ENCODE data around the gene CCDC190. TPM values are rescaled to one million over a fixed set of nuclear protein-coding genes. Genes with fewer than 3 reads are reported as not detected.
"Not testable (repeated sequence)": the region's sequence is repeated elsewhere in the genome, so short reads cannot be mapped to it uniquely, and the experiment has no call there.

CCDC190 gene
- total RNA-seq, 1 donor from 2014 or later: 4.0 TPM

DNA sequence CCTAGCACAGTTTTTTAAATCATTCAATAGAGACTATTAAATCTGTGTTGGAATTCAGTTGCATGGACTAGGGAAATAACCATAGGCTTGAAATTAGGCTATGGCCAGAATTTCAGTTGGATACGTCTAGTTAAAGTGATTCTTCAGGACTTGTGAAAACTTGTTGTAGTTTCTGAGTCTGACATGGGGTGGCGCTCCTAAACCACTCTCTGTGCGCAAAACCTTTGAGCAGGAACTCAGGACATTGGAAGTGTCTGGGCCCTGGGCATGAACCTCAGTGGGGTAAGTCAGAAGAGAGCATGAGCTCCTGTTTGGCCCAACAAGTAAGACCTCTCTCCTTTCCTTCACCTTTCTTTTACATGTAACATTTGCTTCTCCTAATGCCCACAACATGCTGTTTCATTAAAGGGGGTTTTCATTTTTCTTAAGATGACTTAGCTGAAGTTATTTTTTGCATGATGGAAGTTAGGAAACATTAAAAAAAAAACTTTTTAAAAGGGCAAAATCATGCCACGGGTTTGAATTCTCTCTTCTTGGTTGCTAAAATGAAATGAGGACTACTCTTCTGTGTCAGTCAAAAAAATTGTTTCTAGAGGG, 17.1 kb upstream of the CCDC190 start:
- no peak for DNase-seq (ENCODE audit: low read depth, low spot score)

DNA sequence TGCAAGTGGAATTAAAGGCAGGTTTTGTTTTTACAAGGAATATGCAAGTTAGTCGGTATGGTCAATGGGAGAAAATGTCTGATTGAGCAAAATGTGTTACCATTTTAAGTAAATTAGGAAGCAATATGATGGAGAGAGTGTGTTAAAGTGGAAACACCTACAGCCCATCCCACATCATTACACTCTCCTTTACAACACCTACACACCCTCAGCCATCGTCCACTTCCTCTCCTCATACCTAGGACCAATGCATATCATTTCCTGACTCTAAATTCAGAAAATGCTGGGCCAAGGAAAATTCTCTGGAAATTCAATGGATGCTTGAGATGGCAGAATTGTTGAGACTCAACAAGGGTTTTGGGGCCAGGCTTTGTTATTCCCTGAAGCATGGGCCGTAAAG, 16.4 kb upstream of the CCDC190 start:
- DNase-seq (ENCODE audit: low read depth, low spot score): no peak

DNA sequence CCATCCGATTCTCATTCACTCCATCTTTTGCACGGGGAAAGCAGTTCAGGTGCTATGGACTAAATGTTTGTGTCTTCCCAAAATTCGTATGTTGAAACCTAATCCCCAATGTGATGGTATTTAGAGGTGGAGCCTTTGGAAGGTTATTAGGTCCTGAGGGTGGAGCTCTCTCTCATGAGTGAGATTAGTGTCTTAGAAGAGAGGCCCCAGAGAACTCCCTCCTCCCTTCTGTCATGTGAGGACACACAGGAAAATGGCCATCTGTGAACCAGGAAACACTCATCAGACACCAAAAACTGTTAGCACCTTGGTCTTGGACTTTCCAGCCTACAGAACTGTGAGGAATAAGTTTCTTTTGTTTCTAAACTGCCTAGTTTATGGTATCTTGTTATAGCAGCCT, 15.8 kb upstream of the CCDC190 start:
- no peak for DNase-seq (ENCODE audit: low read depth, low spot score)

DNA sequence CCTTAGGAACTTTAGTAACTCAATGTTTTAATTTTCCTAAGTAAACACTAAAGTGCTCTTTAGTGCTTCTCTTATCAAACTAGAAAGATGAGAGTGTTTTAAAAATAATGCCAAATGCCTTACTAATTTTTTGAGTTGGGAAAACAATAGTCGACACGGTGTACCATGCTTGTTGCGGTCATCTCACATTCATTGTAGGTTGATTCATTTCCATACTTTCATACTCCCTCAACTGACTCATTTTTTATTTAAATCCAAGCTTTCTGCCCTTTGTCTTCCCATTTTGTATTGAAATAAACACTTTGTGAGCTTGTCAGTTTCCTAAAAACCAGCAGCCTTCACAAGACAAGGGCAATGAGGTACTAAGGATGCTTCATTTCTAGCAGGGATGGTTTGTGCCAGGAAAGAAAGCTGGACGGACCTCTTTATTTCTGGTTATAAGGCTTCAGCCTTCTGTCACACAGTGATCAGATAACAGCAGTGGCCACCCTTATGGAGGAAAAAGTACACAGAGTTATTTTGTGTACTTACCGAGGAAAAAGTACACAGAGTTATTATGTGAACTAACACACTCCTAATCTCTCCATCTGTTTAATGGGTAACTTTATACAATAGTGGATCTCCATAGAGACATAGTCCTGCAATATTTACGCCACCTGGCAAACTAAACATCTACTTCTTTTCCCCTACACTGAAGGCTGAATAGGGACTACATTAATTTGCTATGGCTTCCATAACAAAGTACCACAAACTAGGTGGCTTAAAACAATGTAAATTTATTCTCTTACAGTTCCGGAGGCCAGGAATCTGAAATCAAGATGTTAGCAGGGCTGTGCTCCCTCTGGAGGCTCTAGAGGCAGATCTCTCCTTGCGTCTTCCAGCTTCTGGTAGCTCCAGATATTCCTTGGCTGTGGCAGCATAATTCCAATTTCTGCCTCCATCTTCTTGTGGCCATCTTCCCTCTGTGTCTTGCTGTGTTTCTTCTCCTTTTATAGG, 13.0 kb upstream of the CCDC190 start:
- DNase-seq (ENCODE audit: low read depth, low spot score): no peak

DNA sequence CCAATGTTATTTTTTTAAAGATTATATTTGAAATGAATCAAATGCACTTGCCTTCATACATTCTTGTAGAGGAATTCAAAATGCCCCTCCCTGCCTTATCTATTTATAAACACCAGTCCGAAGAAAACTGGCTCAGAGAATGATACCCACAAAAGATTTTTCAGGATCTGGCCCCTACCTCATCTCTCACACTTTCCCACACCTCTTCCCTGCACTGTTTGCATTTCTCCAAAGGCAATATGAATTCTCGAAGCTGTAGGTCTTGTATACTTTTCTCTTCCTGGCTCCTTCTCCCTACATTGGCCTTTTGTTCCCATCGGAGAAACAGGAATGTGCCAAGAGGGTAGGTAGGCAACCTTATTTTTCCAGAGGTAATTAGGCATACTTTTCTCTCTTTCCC, 12.0 kb upstream of the CCDC190 start:
- no peak for DNase-seq (ENCODE audit: low read depth, low spot score)

DNA sequence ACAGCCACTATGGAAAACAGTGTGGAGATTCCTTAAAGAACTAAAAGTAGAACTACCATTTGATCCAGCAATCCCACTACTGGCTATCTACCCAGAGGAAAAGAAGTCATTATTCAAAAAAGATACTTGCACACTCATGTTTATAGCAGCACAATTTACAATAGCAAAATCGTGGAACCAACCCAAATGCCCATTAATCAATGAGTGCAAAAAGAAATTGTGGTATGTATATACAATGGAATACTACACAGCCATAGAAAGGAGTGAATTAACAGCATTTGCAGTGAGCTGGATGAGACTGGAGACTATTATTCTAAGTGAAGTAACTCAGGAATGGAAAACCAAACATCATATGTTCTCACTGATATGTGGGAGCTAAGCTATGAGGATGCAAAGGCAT, 10.4 kb upstream of the CCDC190 start:
- DNase-seq (ENCODE audit: low read depth, low spot score): not testable (repeated sequence)

DNA sequence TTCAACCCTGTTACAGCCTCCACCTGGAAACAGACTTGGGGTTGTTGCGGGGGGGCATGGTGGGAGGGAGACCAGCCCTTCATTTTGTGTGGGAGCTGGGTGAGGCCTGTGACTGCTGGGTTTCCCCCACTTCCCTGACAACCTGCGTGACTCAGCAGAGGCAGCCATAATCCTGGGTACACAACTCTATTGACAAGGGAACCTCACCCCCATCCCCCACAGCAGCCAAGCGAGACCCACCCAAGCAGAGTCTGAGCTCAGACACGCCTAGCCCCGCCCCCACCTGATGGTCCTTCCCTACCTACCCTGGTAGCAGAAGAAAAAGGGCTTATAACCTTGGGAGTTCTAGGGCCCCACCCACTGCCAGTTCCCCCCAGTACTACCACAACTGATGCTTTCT, 8.0 kb upstream of the CCDC190 start:
- DNase-seq (ENCODE audit: low read depth, low spot score): no peak

DNA sequence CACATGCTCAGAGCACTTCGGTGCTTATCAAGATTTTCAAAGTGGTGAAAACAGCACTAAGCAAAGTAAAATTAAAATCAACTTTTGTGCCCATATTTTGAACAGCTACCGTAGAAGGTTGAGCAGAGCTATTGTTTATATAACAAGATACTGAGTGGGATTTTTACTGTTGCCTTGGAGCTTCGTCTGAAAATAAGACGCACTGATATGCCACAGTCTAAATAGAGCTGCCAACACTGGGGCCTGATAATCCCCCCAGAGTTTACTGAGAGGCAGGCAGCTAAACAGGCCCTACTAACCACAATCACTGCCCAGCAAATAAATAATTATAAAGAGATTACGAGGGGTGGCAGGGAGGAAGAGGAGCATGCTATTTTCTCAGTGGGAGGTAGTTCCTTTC, 650 bp upstream of the CCDC190 start:
- no peak for DNase-seq (ENCODE audit: low read depth, low spot score)

DNA sequence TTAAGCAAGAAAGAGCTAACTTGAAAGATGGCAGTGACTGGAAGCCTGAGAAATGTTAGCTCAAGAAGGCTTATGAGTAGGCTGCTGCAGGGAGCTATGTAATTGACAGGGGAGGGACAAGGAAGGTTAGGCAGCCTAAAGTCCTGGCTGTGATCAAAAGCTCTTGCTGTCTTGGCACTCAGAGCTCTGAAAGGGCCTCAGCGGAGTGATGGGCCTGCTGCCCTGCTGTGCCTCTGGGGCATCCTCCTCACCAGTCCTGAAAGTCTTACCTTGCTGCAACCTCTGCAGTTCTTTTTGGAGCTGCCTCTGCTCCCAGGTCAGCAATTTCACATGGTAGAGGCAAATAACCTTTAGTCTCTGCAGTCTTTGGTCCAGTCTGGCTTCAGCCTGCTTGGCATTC, 1.8 kb downstream of the CCDC190 start:
- DNase-seq (ENCODE audit: low read depth, low spot score): no peak

DNA sequence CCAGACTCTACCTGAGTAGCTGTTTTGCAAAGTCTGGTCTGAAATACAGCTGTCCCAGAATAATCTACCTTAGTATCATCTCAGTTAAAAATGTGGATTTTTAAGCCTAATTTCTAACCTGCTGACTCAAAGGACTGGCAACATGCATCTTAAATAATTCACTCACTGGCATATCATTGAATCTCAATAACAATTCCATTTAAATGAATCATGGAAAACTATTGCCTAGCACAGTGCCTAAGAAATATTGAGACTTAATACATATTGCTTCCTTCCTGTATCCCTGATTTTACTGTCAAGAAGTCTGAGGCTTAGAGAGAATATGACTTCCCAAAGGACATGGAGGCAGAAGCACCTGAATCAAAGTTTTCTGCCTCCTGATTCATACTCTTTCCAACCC, 3.1 kb downstream of the CCDC190 start:
- no peak for DNase-seq (ENCODE audit: low read depth, low spot score)

DNA sequence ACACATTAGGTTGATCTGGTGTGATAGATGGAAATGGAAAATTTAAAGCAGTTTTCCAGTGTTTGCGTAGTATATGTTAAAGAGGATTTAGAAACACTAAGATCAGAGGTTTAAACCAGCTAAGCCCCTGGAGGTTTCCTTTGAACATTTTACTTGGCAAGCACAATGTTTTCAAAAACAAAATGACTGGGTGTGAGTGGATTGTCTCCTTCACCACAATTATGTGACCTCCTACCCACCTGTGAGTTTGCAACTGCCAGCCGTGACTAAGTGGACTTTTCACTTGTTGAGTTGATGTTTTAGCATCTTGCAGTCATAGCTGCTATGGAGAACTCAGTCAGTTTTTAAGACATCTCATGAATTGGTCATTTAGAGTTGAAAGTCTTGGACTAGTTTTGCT, 4.7 kb downstream of the CCDC190 start:
- peak; percentile 84 for DNase-seq (ENCODE audit: low read depth, low spot score)

DNA sequence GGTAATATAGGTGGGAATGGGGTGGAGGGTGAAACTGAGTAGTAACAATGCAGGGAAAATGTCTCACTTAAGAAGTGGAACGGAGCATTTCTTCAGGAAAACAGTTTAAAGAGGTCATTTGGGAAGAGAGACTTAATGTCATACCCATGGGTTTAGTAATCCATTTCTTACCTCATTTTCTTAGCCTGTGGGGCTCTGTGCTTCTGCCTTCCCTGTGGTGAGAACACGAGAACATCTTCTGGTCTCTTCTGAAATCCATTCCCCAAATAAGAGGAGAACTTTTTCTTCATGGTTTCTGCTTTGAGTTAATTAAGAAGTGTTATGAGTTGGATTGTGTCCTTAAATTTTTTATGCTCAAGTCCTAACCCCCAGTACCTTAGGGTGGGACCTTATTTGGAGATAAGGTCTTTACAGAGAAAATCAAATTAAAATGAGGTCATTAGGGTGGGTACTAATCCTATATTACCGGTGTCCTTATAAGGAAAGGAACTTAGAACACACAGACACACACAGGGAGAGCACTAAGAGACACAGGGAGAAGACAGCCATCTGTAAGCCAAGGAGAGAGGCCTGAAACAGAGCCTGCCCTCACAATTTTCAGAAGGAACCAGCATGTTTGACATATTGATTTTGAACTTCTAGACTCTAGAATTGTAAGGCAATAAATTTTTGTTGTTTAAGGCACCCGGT, 5.4 kb downstream of the CCDC190 start:
- no peak for DNase-seq (ENCODE audit: low read depth, low spot score)

DNA sequence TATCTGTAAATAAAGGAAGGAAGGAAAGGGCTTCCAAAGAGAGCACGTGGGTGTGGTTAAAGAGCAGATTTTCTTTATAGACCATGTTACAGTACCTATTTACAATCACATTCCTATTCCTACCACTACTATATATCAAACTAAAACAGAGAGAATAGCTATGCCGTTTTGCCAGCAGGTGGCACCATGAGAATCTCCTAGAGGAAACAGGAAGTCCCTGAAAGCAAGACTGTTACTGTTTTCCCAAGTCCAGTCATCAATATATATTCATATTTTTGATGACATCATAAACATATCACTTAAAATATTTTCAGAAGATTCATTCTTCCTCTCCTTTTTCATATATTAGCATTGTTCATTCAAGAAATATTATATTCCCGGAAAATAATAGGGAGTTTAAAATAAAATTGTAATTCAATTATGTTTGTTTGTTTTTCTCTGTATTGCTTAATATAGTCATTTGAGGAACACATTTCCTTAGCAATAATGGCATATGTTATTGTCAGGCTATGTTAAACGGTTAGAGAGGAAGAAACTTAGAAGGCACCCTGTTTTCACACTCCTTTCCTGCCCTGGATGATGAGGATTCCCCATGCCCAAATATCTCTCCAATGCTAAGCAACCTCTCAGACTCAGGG, 6.6 kb downstream of the CCDC190 start:
- DNase-seq (ENCODE audit: low read depth, low spot score): peak; percentile 67

DNA sequence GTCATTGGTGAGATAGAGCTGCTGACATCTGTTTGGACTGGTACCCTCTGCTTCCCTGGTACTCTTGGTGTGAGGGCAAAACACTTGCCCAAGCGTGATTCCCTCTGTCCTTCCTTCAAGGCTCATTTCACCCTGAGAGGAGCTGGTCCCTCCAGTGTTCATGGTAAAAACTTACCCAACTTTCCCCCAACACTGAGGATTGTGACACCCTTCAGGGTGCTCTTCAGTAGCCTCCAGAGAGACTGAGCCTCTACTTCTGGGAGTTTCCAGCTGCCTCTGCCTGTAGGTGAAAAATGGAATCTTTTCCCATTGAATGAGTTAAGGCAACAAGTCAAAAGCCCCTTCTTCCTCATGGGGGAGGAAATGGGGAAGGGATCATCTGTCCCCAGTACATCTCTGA, 9.6 kb downstream of the CCDC190 start:
- DNase-seq (ENCODE audit: low read depth, low spot score): no peak

DNA sequence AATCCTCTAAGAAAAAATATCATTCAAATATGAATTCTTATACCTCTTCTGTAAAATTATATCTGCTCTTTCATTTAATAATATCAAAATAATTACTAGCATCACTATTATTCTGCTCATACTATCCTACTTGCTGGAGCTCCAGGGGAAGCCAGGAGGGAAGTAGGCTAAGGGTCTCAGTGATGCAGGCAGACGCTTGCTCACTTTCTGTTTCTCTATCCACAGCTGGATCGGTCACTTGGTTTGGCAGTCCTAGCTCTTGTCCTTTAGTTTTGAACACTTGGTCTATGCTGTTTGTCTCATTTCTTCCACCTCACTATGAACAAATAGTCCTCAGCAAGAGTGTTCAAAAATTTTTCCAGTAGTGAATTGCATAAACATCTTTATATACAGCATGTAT, 11.3 kb downstream of the CCDC190 start:
- no peak for DNase-seq (ENCODE audit: low read depth, low spot score)

DNA sequence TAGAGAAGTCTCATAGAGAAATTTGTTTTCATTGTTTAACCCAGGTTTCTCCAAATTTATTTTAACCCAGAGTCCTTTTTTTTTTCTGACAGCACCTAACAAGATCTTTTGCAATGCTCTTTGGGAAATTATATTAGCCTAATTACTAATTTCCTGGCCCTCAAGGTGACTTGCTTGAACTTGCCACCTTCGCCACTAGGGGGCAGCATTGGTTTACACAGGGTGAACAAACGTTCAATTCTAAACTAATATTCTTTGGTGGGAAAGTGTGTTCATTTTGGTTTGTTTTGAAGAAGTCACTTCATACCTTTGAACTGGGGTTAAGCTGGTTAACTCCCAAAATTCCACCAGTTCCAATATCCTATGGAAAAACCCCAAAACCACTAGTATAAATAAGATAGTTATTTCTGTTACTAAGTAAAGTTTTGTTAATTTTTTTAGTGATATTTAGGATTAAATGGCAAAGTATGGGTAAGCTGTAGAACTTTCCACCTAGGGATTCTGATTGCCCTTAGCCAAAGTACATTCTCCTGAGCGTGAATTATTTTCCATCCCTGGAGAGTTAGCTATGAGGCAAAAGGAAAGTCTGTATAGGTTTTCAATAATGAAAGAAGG, 13.0 kb downstream of the CCDC190 start:
- DNase-seq (ENCODE audit: low read depth, low spot score): peak; percentile 36

DNA sequence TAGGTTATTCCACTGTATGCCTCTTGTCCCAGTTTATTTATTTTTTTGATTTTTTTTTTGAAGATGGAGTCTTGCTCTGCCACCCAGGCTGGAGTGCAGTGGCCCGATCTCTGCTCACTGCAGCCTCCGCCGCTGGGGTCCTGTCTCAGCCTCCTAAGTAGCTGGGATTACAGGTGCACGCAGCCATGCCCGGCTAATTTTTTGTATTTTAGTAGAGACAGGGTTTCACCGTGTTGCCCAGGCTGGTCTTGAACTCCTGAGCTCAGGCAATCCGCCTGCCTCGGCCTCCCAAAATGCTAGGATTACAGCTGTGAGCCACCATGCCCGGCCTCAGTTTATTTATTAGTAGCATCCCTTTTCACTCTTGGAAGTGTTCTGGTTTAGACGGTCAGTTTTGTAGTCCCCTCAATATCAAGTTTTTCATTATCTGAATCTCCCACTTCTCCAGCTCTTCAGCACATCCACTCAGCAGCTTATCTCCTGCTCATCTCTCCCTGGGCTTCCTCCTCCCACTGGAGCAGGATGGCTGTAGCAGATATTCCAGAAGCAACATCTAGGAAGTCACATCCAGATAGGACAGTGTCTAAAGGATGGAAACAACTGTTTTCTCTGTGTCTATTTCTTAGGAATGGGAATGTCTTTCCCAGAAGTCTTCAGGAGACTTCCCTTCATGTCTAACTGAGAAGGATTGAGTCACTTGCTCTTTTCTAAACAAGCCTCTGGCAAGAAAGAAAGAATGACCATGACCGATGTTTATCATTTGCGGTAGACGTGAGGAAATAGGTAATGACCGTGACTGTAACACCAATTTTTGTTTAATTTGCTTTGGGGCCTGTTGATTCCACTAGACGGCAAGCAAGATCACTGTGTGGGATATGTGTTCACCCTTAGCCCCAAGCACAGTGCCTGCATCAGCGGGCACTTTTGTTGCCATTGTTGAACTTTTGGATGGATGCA, 14.4 kb downstream of the CCDC190 start:
- no peak for DNase-seq (ENCODE audit: low read depth, low spot score)

DNA sequence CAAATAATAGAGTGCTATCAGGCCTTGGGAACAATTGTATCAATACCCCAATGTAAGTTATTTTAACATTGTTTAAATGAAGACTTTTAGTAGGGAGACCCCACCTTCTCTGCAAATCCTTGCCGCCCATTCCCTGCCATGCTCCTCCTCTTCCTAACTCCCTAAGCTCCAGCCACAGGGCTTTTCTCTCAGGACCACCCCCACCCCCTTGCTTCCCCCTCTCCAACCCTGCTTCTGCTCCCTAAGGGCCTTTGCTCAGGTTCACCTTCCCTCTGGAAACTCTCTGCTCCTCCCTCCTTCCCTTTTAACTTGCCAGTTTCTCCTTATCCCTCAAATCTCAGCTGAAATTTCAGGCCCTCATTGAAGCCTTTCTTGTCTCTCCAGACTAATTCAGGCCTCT, 16.8 kb downstream of the CCDC190 start:
- no peak for DNase-seq (ENCODE audit: low read depth, low spot score)

DNA sequence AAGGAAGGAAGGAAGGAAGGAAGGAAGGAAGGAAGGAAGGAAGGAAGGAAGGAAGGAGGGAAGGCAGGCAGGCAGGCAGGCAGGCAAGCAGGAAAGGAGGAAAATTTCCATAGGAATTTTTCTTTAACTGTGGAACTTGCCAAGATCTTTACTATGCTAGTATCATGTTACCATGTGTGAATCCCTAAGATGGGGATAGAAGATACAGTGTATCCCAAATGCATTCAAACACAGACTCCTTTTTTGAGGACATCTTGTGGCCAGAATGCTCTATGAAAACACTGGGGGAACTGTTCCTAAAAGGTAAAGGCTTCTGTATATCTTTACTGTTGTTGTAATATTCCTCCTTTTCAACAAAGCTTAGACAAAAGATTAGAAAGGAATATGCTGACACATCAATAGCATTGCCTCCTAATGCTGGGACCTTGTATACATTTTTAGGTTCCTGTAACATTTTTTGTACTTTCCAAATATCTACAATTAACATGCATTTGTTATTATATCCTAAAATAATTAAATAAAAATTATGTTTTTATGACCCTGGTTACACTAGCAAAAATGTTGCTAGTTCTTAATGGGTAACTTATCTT, 20.6 kb downstream of the CCDC190 start:
- DNase-seq (ENCODE audit: low read depth, low spot score): no peak

DNA sequence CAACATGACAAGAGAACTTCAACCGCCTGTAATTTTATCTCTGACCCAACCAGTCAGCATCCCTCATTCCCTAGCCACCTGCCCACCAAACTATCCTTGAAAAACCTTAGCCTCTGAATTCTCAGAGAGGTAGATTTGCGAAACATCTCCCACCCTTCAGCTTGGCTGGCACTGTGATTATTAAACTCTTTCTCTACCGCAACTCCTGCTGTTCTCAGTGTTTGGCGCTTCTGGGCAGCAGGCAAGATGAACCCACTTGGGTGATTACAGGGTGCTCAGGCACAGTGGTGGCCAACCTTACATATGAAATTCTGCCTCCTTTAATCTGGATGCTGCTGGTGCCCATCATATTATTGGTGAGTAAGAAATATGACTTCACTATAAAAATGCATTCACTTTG, 22.1 kb downstream of the CCDC190 start:
- DNase-seq (ENCODE audit: low read depth, low spot score): no peak
